KMS-11 (cell line): ENCODE data around the gene RCL1.

ENCODE experiments used
- H2AFZ ChIP-seq: fragments of 200-600 bp; sonication (generic); 2 replicates; pipeline ENCODE4 v1.6.1; 2016; ENCODE audit warnings: antibody characterized with exemption, mixed run types, low read depth
- H3K27ac ChIP-seq: fragments of 200-600 bp; sonication (generic); 2 replicates; pipeline ENCODE4 v1.6.1; 2016; ENCODE audit warnings: mild to moderate bottlenecking, mixed run types
- H3K27me3 ChIP-seq: fragments of 200-600 bp; sonication (generic); 2 replicates; pipeline ENCODE4 v1.6.1; 2017; ENCODE audit warnings: mild to moderate bottlenecking, low read depth, mixed run types, moderate library complexity; ENCODE audit not compliant: insufficient read depth
- H3K36me3 ChIP-seq: fragments of 200-600 bp; sonication (generic); 2 replicates; pipeline ENCODE4 v1.6.1; 2017; ENCODE audit warnings: mild to moderate bottlenecking, mixed run types; ENCODE audit not compliant: insufficient read depth
- H3K4me1 ChIP-seq: fragments of 200-600 bp; sonication (generic); 2 replicates; pipeline ENCODE4 v1.6.1; 2016; ENCODE audit warnings: mild to moderate bottlenecking, low read depth, mixed run types; ENCODE audit not compliant: poor library complexity, severe bottlenecking
- H3K4me2 ChIP-seq: fragments of 200-600 bp; sonication (generic); 2 replicates; pipeline ENCODE4 v1.7.0; 2016; ENCODE audit warnings: mild to moderate bottlenecking, mixed run types
- H3K4me3 ChIP-seq: fragments of 200-600 bp; sonication (generic); IDR thresholded peaks from 2 replicates; pipeline ENCODE4 v1.6.1; 2017; ENCODE audit warnings: low read depth, low read length, mixed read lengths; ENCODE audit not compliant: insufficient read depth
- H3K79me2 ChIP-seq: fragments of 200-600 bp; sonication (generic); 2 replicates; pipeline ENCODE4 v1.6.1; 2016; ENCODE audit warnings: low read depth, mixed run types; ENCODE audit not compliant: insufficient read depth
- H3K9ac ChIP-seq: fragments of 200-600 bp; sonication (generic); 2 replicates; pipeline ENCODE4 v1.6.1; 2016; ENCODE audit warnings: mild to moderate bottlenecking, mixed run types
- H4K20me1 ChIP-seq: fragments of 200-600 bp; sonication (generic); 2 replicates; pipeline ENCODE4 v1.6.1; 2016; ENCODE audit warnings: mild to moderate bottlenecking, mixed run types; ENCODE audit not compliant: insufficient read depth
- CTCF ChIP-seq: fragments of 200-600 bp; sonication (generic); conservative IDR thresholded peaks from 2 replicates; pipeline ENCODE4 v1.6.1; 2017; ENCODE audit warnings: low read depth, mild to moderate bottlenecking, antibody characterized with exemption, low read length, moderate library complexity, mixed read lengths

Gene RCL1

GRCh38 chr9:4799033-4799430, 6.3 kb downstream of the RCL1 start:
- no peak for TF ChIP-seq CTCF
- no peak overlapping the region for H3K9ac ChIP-seq
- H3K4me1 ChIP-seq: peaks cover 38% of the 10 kb centered on the region
- peaks cover 98% of the 10 kb centered on the region for H3K79me2 ChIP-seq
- no peaks in the 10 kb centered on the region for H3K27me3 ChIP-seq
- H3K4me3 ChIP-seq: no peak overlapping the region
- no peak overlapping the region for H3K27ac ChIP-seq
- H3K36me3 ChIP-seq: no peaks in the 10 kb centered on the region
- H4K20me1 ChIP-seq: peaks cover 21% of the 10 kb centered on the region
- no peak overlapping the region for H3K4me2 ChIP-seq
- H2AFZ ChIP-seq: no peak overlapping the region

DNA sequence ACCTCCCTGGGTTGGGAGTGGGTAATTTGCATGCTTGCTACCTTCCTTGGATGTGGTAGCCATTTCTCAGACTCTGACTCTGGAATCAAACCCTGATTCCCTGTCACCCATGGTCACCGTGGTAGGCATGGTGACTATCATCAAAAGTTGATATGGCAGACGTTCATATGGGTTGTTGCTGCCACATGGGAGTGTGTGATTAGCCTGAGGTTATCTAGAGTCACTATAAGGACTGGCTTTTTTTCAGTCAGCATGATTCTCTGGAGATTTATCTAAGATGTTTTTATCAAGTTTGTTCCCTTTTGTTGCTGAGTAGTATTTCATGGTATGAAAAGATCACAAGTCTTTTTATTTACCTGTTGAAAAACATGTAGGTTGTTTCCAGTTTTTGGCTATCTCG, 7.0 kb downstream of the RCL1 start:
- no peak overlapping the region for H3K27ac ChIP-seq
- no peak overlapping the region for H2AFZ ChIP-seq
- no peaks in the 10 kb centered on the region for H3K27me3 ChIP-seq
- no peak overlapping the region for H3K9ac ChIP-seq
- peaks cover 21% of the 10 kb centered on the region for H4K20me1 ChIP-seq
- no peaks in the 10 kb centered on the region for H3K36me3 ChIP-seq
- H3K4me3 ChIP-seq: no peak overlapping the region
- H3K4me1 ChIP-seq: peaks cover 31% of the 10 kb centered on the region
- no peak overlapping the region for H3K4me2 ChIP-seq
- H3K79me2 ChIP-seq: peaks cover 98% of the 10 kb centered on the region
- no peak for TF ChIP-seq CTCF

GRCh38 chr9:4801156-4801555, 8.4 kb downstream of the RCL1 start:
- H3K9ac ChIP-seq: no peak overlapping the region
- TF ChIP-seq CTCF: no peak
- peaks cover 98% of the 10 kb centered on the region for H3K79me2 ChIP-seq
- peaks cover 18% of the 10 kb centered on the region for H4K20me1 ChIP-seq
- no peaks in the 10 kb centered on the region for H3K27me3 ChIP-seq
- no peak overlapping the region for H2AFZ ChIP-seq
- no peak overlapping the region for H3K4me2 ChIP-seq
- no peaks in the 10 kb centered on the region for H3K36me3 ChIP-seq
- no peak overlapping the region for H3K4me3 ChIP-seq
- H3K27ac ChIP-seq: no peak overlapping the region
- H3K4me1 ChIP-seq: peaks cover 20% of the 10 kb centered on the region

- H3K4me1 ChIP-seq: no peaks in the 10 kb centered on the region
- H3K79me2 ChIP-seq: peaks cover 98% of the 10 kb centered on the region
- no peak overlapping the region for H3K4me3 ChIP-seq
- no peak overlapping the region for H3K27ac ChIP-seq
- no peak overlapping the region for H3K4me2 ChIP-seq
- H4K20me1 ChIP-seq: 0 out of 2 replicates have a peak, but pooled peaks cover 6% of the 10 kb centered on the region
- H2AFZ ChIP-seq: no peak overlapping the region
- no peaks in the 10 kb centered on the region; the same call in 1 of the 2 replicates for H3K36me3 ChIP-seq
- H3K9ac ChIP-seq: no peak overlapping the region
- TF ChIP-seq CTCF: no peak
- no peaks in the 10 kb centered on the region for H3K27me3 ChIP-seq
Observed at GRCh38 chr9:4803670-4804530, 11.2 kb downstream of the RCL1 start.
